RPMI7951 (cell line): ENCODE data around the gene CDRT4. TPM values are rescaled to one million over a fixed set of nuclear protein-coding genes. Genes with fewer than 3 reads are reported as not detected.
"Not testable (repeated sequence)": the region's sequence is repeated elsewhere in the genome, so short reads cannot be mapped to it uniquely, and the experiment has no call there.

Source experiments
- DNase-seq: peaks from one replicate; pipeline ENCODE4 v3.0.0-alpha.2; 2012; ENCODE audit warnings: low read depth
- total RNA-seq: library from RNA; depleted of rRNA; stranded (reverse); fragments of >200 nt; shearing (Covaris generic); gene quantifications from 2 replicates; pipeline ENCODE4 v1.2.3, GENCODE V29; 2014

Gene CDRT4
- total RNA-seq, 1 experiment from 2014 or later, result 0.24 TPM

- peak; percentile 95 for DNase-seq
These were observed 10.3 kb downstream of the CDRT4 start for GRCh38 chr17:15456972-15457722.

- no peak for DNase-seq
These were observed 10.9 kb downstream of the CDRT4 start for GRCh38 chr17:15456496-15456895.

- no peak for DNase-seq
These were observed 13.1 kb downstream of the CDRT4 start for GRCh38 chr17:15454346-15454745.

- DNase-seq, result no peak
These were observed 13.6 kb downstream of the CDRT4 start for GRCh38 chr17:15453782-15454181.

- peak; percentile 25 for DNase-seq
These were observed 14.2 kb downstream of the CDRT4 start for GRCh38 chr17:15453246-15453645.

- no peak for DNase-seq
These were observed 14.7 kb downstream of the CDRT4 start for GRCh38 chr17:15452746-15453145.

GRCh38 chr17:15451680-15452079 is 15.7 kb downstream of the CDRT4 start:
- DNase-seq, result peak; percentile 51

- no peak for DNase-seq
These were observed 18.9 kb downstream of the CDRT4 start for GRCh38 chr17:15448580-15448956.

- DNase-seq, result no peak
These were observed 19.4 kb downstream of the CDRT4 start for GRCh38 chr17:15447928-15448579.

- DNase-seq, result no peak
These were observed 21.4 kb downstream of the CDRT4 start for GRCh38 chr17:15446036-15446435.

- peak; percentile 62 for DNase-seq
These were observed 22.6 kb downstream of the CDRT4 start for GRCh38 chr17:15444805-15445204.

- DNase-seq, result no peak
These were observed 24.9 kb downstream of the CDRT4 start for GRCh38 chr17:15442311-15443180.

- DNase-seq, result no peak
These were observed 26.1 kb downstream of the CDRT4 start for GRCh38 chr17:15441315-15441714.

GRCh38 chr17:15440347-15440746 is 27.1 kb downstream of the CDRT4 start:
- no peak for DNase-seq

- DNase-seq, result not testable (repeated sequence)
These were observed 28.0 kb downstream of the CDRT4 start for GRCh38 chr17:15439205-15439985.

GRCh38 chr17:15438491-15439105 is 28.8 kb downstream of the CDRT4 start:
- no peak for DNase-seq

- DNase-seq, result no peak
These were observed 30.2 kb downstream of the CDRT4 start for GRCh38 chr17:15437303-15437635.

- peak; percentile 22 for DNase-seq
These were observed 30.7 kb downstream of the CDRT4 start for GRCh38 chr17:15436473-15437302.

GRCh38 chr17:15434956-15435355 is 32.5 kb downstream of the CDRT4 start:
- DNase-seq, result no peak
